AG09309 (cell line): ENCODE results near the gene RCN1.
"Not testable (repeated sequence)": the region's sequence is repeated elsewhere in the genome, so short reads cannot be mapped to it uniquely, and the experiment has no call there.

Source experiments
- DNase-seq: peaks from one replicate; pipeline ENCODE4 v3.0.0-alpha.2; 2010; ENCODE audit warnings: low read depth
- H3K4me3 ChIP-seq: 2 replicates; pipeline ENCODE4 v1.5.1; 2011; ENCODE audit warnings: mild to moderate bottlenecking, low read depth, low read length, moderate library complexity; ENCODE audit not compliant: control insufficient read depth
- CTCF ChIP-seq: IDR thresholded peaks from 2 replicates; pipeline ENCODE4 v1.5.1; 2011; ENCODE audit warnings: mild to moderate bottlenecking, low read depth, low read length, inconsistent platforms; ENCODE audit not compliant: insufficient read depth, control insufficient read depth; ENCODE audit errors: missing control alignments

The RCN1 gene

GRCh38 chr11:32118025-32118974, 27.4 kb downstream of the RCN1 start:
- no peak overlapping the region for H3K4me3 ChIP-seq

GRCh38 chr11:32119139-32119538, 28.3 kb downstream of the RCN1 start:
- not testable (repeated sequence) for H3K4me3 ChIP-seq, DNase-seq

More at GRCh38 chr11:32118025-32118974, 27.4 kb downstream of the RCN1 start:
- no peak for TF ChIP-seq CTCF
- no peak for DNase-seq

- H3K4me3 ChIP-seq: no peak overlapping the region
- TF ChIP-seq CTCF: no peak
- no peak for DNase-seq
These were observed 30.1 kb downstream of the RCN1 start for GRCh38 chr11:32121012-32121411.

DNA sequence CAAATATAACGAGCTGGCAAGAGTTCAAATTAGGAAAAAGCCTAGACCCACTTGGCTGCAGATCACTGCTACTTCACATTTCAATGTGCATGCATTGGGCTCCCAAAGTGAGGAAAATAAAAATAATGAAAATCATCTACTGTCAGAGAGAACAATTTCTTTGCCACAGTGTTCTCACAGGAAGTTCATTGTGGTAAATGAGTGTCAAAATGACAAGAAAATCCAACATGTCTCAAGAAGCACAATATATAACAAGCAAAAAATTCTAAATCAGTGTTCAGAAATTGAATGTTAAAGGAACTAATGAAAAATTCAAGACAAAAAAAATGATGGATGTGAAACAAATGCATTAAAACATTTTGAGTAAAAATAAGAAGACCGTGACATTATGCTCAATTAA, 31.3 kb downstream of the RCN1 start:
- TF ChIP-seq CTCF: no peak
- no peak overlapping the region for H3K4me3 ChIP-seq
- DNase-seq: no peak

DNA sequence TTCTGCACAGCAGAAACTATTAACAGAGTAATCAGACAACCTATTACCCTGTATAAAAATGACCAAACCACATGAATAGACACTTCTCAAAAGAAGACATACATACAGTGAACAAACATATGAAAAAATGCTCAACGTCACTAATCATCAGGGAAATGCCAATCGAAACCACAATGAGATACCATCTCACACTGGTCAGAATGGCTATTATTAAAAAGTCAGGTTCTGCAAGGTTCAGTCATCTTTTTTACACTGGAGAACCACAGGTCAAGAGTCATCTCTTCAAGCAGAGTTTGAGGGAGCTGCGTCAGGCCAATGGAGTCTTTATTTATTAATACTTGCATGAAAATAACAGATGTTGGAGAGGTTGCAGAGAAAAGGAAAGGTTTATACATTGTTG, 40.4 kb downstream of the RCN1 start:
- H3K4me3 ChIP-seq: no peak overlapping the region
- DNase-seq: no peak
- no peak for TF ChIP-seq CTCF

DNA sequence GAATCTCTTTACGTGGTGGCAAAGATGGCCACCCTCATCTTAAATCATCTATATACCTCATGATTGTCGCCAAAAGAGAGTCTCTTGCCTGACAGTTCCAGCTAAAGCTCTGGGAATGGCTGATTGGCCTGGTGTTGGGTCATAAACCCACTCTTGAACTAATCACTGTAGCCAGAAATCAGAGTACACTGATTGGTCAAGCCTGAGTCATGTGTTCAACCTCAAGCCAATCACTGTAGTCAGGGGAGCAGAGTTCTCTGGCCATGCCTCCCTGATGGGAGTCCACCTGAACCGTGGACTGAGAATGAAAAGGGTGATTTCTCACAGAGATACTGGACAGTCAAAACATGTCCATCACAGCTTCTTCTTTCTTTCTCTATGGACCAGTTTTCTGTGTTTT, 45.8 kb downstream of the RCN1 start:
- no peak overlapping the region for H3K4me3 ChIP-seq
- DNase-seq: no peak
- no peak for TF ChIP-seq CTCF

DNA sequence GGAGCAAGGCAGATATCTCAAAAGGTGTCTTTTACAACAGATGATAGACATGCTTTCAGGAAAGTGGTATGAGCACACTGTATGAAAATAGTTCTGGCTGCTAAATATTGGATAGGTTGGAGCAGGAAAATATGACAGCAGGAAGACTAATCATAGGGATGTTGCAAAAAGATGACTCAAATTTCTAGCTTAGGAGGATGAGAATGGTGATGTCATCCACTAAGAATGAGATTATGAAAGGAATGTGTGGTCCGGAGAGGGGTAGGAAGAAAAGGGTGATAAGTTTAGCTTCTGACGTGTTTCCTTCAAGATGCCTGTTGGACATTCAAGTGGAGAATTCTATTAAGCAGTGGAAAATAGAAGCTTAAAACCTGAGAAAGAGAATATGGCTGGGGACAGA, 46.4 kb downstream of the RCN1 start:
- peak; percentile 94 for DNase-seq
- no peak for TF ChIP-seq CTCF
- H3K4me3 ChIP-seq: no peak overlapping the region
